GM21717 (cell line): ENCODE data around the gene UCMA.
"Not testable (repeated sequence)": the region's sequence is repeated elsewhere in the genome, so short reads cannot be mapped to it uniquely, and the experiment has no call there.

Source experiments
- ATAC-seq: cut with Tn5 transposase; IDR thresholded peaks from one replicate; pipeline ENCODE4 v1.9.1; 2021; ENCODE audit warnings: mild to moderate bottlenecking, moderate library complexity; ENCODE audit not compliant: unreplicated experiment

Gene UCMA

GRCh38 chr10:13234172-13234571, at the start of gene UCMA:
UCMA (minus strand) TSS chr10:13234374; CDS start chr10:13234258, 116 bp downstream.
- no peak for ATAC-seq

- ATAC-seq, result not testable (repeated sequence)
Observed at GRCh38 chr10:13282348-13282747, 48.2 kb upstream of the UCMA start.

DNA sequence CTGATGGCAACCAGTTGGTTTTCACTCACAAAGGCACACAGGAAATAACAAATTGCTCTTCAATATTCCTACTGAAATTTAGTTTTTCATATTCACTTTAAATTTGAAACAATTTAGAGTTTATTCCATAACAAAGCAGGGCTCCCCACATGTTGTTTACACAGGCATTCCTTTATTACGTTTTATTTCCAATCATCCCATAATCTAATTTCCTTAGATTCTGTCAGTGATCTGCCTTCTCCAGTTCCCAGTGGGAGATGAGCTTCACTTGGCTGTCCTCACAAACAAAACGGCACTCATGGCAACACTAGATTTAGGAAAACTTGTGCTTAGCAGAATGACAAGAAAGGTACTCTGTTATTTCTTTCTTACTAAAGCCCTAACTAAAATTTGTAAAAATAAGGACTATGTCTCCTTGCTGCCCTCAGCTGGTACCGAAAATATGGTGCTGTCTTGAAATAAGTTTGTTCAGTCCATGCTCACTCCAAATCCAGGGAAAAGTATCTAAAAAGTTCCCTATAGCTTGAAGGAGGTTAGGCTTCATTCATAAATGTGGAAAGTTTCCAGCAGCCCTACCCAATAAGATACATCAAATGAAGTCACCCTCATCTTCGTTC, 42.7 kb upstream of the UCMA start:
- no peak for ATAC-seq

- not testable (repeated sequence) for ATAC-seq
Observed at GRCh38 chr10:13276146-13276545, 42.0 kb upstream of the UCMA start.

GRCh38 chr10:13272164-13272571, 38.0 kb upstream of the UCMA start:
- ATAC-seq, result no peak

- ATAC-seq, result no peak
Observed at GRCh38 chr10:13271552-13272163, 37.5 kb upstream of the UCMA start.

GRCh38 chr10:13270877-13271551, 36.8 kb upstream of the UCMA start:
- no peak for ATAC-seq

DNA sequence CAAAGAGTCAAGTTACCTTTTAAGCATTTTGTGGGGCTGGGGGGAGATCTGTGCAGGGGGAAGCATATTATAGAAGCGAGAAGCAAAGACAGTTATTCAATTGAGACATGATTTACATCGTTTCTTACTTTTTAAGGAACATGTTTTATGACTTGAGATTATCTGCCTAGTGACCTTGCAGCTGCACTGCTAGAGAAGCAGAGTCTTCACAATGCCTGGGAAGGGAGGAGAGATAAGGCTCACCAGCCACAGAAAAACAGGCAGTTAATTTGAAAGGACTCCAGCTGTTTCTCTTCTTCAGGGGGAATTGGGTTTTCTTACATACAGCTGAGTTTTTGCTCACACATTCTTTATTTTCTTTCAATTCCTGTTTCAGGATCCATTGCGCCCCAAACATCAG, 34.7 kb upstream of the UCMA start:
- ATAC-seq, result no peak

DNA sequence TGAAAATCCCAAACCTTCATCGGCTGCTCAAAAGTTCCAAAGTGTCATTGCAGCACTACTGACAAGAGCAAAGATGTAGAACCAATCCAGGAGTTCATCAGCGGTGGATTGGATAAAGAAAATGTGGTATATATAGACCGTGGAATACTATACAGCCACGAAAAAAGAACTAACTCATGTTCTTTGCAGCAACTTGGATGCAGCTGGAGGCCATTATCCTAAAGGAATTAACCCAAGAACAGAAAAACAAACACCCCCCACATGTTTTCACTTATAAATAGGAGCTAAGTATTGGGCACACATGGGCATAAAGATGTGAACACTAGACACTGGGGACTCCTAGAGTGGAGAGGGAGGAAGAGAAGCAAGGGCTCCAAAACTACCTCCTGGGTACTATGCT, 34.1 kb upstream of the UCMA start:
- no peak for ATAC-seq

DNA sequence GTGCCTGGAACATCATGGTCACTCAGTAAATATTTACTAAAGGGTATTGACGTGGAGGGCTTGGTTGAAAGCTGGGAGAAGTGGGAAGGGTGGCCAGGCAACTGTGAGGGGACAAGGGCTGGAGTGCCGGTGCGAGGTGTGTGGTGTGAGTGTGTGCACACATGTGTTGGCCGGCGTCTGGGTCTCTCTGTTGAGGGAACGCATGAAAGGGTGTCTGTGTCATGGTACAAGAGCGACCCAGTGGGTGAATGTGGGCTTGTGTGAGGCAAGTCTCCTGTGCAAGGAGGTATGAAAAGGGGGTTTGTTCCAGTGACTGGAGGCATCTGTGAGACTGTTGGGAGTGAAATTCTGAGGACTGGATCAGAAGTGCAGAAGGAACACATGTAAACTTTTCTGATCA, 29.4 kb upstream of the UCMA start:
- no peak for ATAC-seq

GRCh38 chr10:13262433-13262832, 28.3 kb upstream of the UCMA start:
- no peak for ATAC-seq

DNA sequence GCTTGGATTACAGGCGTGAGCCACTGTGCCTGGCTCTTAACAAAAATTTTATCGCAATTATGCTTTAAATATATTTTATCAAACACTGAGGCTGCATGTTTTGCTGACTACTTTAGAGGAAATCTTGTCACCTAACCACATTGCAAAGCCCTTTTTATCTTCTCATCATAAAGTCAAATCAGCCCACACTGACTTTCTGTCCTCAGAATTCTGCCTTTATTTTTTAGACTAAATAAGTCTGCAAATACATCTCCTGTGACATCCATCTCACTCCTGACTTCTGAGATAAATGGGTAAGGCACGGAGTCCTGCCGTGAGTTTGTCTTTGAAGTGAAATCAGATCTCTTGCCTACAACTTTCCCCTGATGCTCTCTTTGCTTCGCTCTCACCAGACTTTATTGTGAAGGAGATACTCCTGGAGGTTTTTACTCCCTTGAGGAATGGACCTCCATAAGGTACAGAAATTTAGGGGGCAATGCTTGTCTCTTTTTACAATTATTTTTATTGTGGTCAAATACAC, 23.5 kb upstream of the UCMA start:
- no peak for ATAC-seq

GRCh38 chr10:13256627-13257026, 22.5 kb upstream of the UCMA start:
- ATAC-seq, result no peak

DNA sequence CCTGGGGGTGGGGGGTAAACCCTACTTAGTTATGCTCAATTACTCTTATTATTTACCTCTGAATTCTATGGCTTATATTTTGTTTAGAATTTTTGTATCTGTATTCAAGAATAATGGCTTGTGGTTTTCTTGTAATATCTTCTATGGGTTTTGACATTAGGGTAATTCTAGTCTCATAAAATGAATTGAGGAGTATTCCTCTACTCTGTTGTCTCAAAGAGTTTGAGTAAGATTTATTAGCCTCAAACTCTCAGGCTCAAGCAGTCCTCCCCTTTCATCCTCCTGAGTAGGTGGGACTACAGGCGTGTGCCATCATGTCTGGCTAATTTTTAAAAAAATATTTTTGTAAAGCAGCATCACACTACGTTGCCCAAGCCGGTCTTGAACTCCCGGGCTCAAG, 19.6 kb upstream of the UCMA start:
- ATAC-seq, result no peak

- no peak for ATAC-seq
Observed at GRCh38 chr10:13247784-13248183, 13.6 kb upstream of the UCMA start.

DNA sequence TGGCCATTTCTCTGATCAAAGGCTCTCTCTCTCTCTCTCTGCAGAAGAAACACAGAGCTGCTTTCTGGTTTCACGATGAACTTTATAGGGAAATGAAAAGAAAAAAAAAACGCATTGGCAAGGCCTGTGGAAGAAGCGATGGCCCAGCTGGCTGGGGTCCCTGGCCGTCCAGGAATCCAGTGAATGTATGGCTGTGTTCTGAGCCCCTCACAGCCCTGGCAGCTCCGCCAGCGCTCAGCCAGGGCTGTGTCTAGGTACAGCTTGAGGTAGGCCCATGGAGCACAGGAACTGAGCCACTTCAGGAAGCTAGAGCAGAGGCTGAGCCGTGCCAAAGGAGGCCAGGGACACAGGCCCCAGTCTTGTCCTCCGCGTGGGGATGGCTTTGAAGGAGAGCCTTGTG, 13.1 kb upstream of the UCMA start:
- no peak for ATAC-seq

- not testable (repeated sequence) for ATAC-seq
Observed at GRCh38 chr10:13242260-13242659, 8.1 kb upstream of the UCMA start.

DNA sequence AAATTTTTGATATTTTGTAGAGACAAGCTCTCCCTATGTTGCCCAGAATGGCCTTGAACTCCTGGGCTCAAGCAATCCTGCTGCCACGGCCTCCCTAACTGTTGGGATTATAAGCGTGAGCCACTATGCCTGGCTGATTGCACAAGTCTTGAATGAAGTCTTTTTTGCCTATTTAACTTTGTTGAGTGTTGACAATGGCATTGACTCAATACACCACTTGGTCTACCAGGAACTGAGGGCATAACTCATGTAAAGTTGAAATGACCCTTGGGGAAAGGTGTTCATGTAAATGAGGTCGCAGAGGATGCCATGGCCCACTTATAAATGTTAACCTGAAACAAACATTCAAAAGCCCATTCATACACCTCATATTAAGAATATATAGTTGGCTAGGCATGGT, 7.4 kb upstream of the UCMA start:
- ATAC-seq, result no peak

DNA sequence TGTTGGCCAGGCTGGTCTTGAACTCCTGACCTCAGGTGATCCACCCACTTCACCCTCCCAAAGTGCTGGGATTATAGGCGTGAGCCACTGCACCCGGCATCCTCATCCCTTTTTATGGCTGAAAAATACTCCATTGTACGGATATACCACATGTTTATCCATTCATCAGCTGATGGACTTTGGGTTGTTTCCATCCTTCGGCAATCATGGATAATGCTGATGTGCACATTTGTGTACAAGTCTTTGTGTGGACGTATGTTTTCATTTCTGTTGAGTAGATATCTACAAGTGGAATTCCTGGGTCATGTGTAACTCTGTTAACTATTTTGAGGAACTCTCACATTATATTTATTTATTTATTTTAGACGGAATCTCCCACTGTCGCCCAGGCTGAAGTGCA, 5.7 kb upstream of the UCMA start:
- no peak for ATAC-seq

GRCh38 chr10:13238271-13239077, 4.3 kb upstream of the UCMA start:
- ATAC-seq, result no peak

- no peak for ATAC-seq
Observed at GRCh38 chr10:13236638-13237037, 2.5 kb upstream of the UCMA start.
